Measurements from ENCODE around the gene SH3PXD2A. TPM values are rescaled to one million over a fixed set of nuclear protein-coding genes. Genes with fewer than 3 reads are reported as not detected.
A peak's percentile ranks its signal among the peaks of the same experiment; 100 is the strongest.

The SH3PXD2A gene
- total and polyA plus RNA-seq, 2 of the 4 experiments (the other 2 are of a cell fraction): 6.3 to 23.0 TPM

- Histone ChIP-seq H3K4ac (ENCODE audit: low read depth, low read length) (no peak overlapping the region), H4K91ac (ENCODE audit: insufficient read depth, low read depth, low read length) (no peak overlapping the region), H3K79me1 (ENCODE audit: low read depth in 1 of 2, low read length in 2 of 2) (peaks cover 3 to 10% of the 10 kb centered on the region in 2 experiments; a peak in 3 of 4 replicates), H2AK9ac (replicated peaks; ENCODE audit: low read depth, low read length, poor library complexity) (peak overlapping the region; percentile 47), H3K9ac (ENCODE audit: low read depth, low read length) (no peak overlapping the region), H2BK5ac (ENCODE audit: low read depth, low read length, poor library complexity, severe bottlenecking) (no peak overlapping the region), H4K5ac (ENCODE audit: low read depth, low read length) (no peak overlapping the region), H3K4me2 (ENCODE audit: low read depth, low read length) (no peak overlapping the region), H3K9me1 (ENCODE audit: insufficient read depth, low read length) (peaks cover 14% of the 10 kb centered on the region), H3K56ac (ENCODE audit: extremely low read depth, insufficient read depth, low read length) (no peak overlapping the region), H2BK120ac (ENCODE audit: low read depth, low read length) (no peak overlapping the region), H4K8ac (ENCODE audit: low read depth in 2 of 2, low read length in 2 of 2) (no peak overlapping the region), H2BK20ac (ENCODE audit: low read depth, low read length) (no peak overlapping the region), H2AFZ (replicated peaks; ENCODE audit: low read length, poor library complexity) (no peak overlapping the region), H3K23ac (ENCODE audit: low read depth, low read length) (no peak overlapping the region), H3K36me3 (ENCODE audit: control insufficient read depth, insufficient read depth, low read length) (no peaks in the 10 kb centered on the region), H2BK15ac (ENCODE audit: low read depth, low read length) (no peak overlapping the region), H2AK5ac (ENCODE audit: low read depth, low read length) (no peak overlapping the region), H3K18ac (ENCODE audit: low read depth, low read length) (no peak overlapping the region), H4K20me1 (ENCODE audit: insufficient read depth, low read length) (peaks cover 11% of the 10 kb centered on the region; the same call in 1 of the 2 replicates), H3K9me3 (ENCODE audit: control insufficient read depth, insufficient read depth, low read length) (no peaks in the 10 kb centered on the region), H3K27me3 (ENCODE audit: control insufficient read depth, insufficient read depth, low read length) (no peaks in the 10 kb centered on the region), H3K4me3 (ENCODE audit: insufficient read depth, low read depth, low read length) (no peak overlapping the region), H3K4me1 (ENCODE audit: control insufficient read depth, insufficient read depth, low read length) (peaks cover 13% of the 10 kb centered on the region), H3K27ac (ENCODE audit: insufficient read depth, low read length) (no peak overlapping the region), H3K14ac (replicated peaks; ENCODE audit: low read depth, low read length) (no peak overlapping the region)
- POLR2A ChIA-PET (ENCODE audit: unreplicated experiment): no interaction called here
- in situ Hi-C loops (cut with MboI; ENCODE audit: low sequenced_read_pairs) (no loop called here), dilution Hi-C loops (cut with HindIII; ENCODE audit: low sequenced_read_pairs, unreplicated experiment) (no loop called here), intact Hi-C loops (cut with micrococcal nuclease) (no loop called here)
- DNase-seq (no peak), ATAC-seq (ENCODE audit: low read depth) (no peak)
- BruUV-seq (replicated peaks): no TSS peak
- TF ChIP-seq MAZ (IDR thresholded peaks at IDR 0.05; ENCODE audit: borderline replicate concordance, low read depth, low read length) (no peak), BHLHE40 (IDR thresholded peaks at IDR 0.05; ENCODE audit: low read depth, low read length) (no peak), MXI1 (IDR thresholded peaks at IDR 0.05; ENCODE audit: borderline replicate concordance, low read depth, low read length) (no peak), USF2 (IDR thresholded peaks at IDR 0.05; ENCODE audit: low read depth, low read length) (no peak), ELK1 (IDR thresholded peaks at IDR 0.05; ENCODE audit: borderline replicate concordance, low read depth, low read length) (no peak), CEBPB (IDR thresholded peaks at IDR 0.05; ENCODE audit: low read depth, low read length) (no peak), CTCF (conservative IDR thresholded peaks at IDR 0.05; ENCODE audit: low read depth, low read length) (no peak), SMC3 (IDR thresholded peaks at IDR 0.05; ENCODE audit: low read depth, low read length) (no peak)
- CTCF ChIA-PET: no interaction called here
- WGBS, 2 experiments (ENCODE audit: extremely low coverage in 2 of 2, insufficient read length in 1 of 2): no CpG with 5 or more reads among the region's 4 CpGs
Measured at GRCh38 chr10:103804871-103805270, 50.5 kb downstream of the SH3PXD2A start.
